ENCODE results near the gene ATP2B3.

GRCh38 chrX:153588021-153588781, 70.8 kb downstream of the ATP2B3 start:
- TF ChIP-seq POLR2AphosphoS5 (IDR thresholded peaks at IDR 0.05; ENCODE audit: low read depth) (no peak), CTCF (conservative IDR thresholded peaks at IDR 0.05; ENCODE audit: low read depth in 2 of 2) (no peak), REST (IDR thresholded peaks at IDR 0.05; ENCODE audit: unreplicated experiment) (no peak), ZNF462 (CRISPR knock-in tag; IDR thresholded peaks at IDR 0.05) (no peak), CREB1 (CRISPR knock-in tag; IDR thresholded peaks at IDR 0.05; ENCODE audit: low read depth) (no peak)

All from GM23338 (cell line).